H1 (cell line): ENCODE results near the gene TMCC1. TPM values are rescaled to one million over a fixed set of nuclear protein-coding genes. Genes with fewer than 3 reads are reported as not detected.

Experiments used
- CTCF ChIA-PET: fragments of 300-600 bp; sonication (Branson Sonifier 250); formaldehyde crosslinking; loops from one replicate; lab custom pipeline; 2021; ENCODE audit not compliant: partially characterized antibody; lab: Charles Lee
- POLR2A ChIA-PET: fragments of 300-600 bp; sonication (Branson Sonifier 250); formaldehyde crosslinking; loops from one replicate; lab custom pipeline; 2021; ENCODE audit warnings: inconsistent platforms; ENCODE audit not compliant: partially characterized antibody; lab: Charles Lee
- DNase-seq, 2 experiments: peaks; one replicate each; pipeline versions ENCODE4 v3.0.0 to v3.0.0-alpha.2; 2010 to 2022; ENCODE audit warnings: low spot score in 2 of 2, low read depth in 1 of 2, mixed read lengths in 1 of 2
- FAIRE-seq: peaks from 2 replicates; lab custom pipeline; 2011; peaks lifted over from hg19 to GRCh38; lab: Jason Lieb, UNC
- H2AFZ ChIP-seq: 2 replicates; pipeline ENCODE4 v1.8.1; 2012; ENCODE audit warnings: low read length, inconsistent platforms
- H2AK5ac ChIP-seq: 2 replicates; pipeline ENCODE4 v1.6.1; 2013; ENCODE audit warnings: low read depth, low read length
- H2BK120ac ChIP-seq: replicated peaks from 2 replicates; pipeline ENCODE3; 2013; ENCODE audit warnings: low read depth, low read length, inconsistent platforms
- H2BK12ac ChIP-seq: 2 replicates; pipeline ENCODE4 v1.6.1; 2013; ENCODE audit warnings: low read depth, low read length
- H2BK15ac ChIP-seq: 2 replicates; pipeline ENCODE4 v1.6.1; 2013; ENCODE audit warnings: low read length
- H2BK20ac ChIP-seq: 2 replicates; pipeline ENCODE4 v1.6.1; 2013; ENCODE audit warnings: low read length
- H2BK5ac ChIP-seq: 2 replicates; pipeline ENCODE4 v1.6.1; 2013; ENCODE audit warnings: low read depth, low read length
- H3K14ac ChIP-seq: 2 replicates; pipeline ENCODE4 v1.6.1; 2013; ENCODE audit warnings: inconsistent platforms; ENCODE audit not compliant: insufficient read length
- H3K18ac ChIP-seq: 2 replicates; pipeline ENCODE4 v1.6.1; 2013; ENCODE audit warnings: low read length; ENCODE audit errors: extremely low read depth
- H3K23ac ChIP-seq: 2 replicates; pipeline ENCODE4 v1.6.1; 2013; ENCODE audit warnings: inconsistent platforms; ENCODE audit not compliant: insufficient read length
- H3K23me2 ChIP-seq: 2 replicates; pipeline ENCODE4 v1.6.1; 2013; ENCODE audit warnings: low read depth, low read length
- H3K27ac ChIP-seq: 2 replicates; pipeline ENCODE4 v1.6.1; 2011; ENCODE audit warnings: low read depth, low read length, inconsistent platforms
- H3K27me3 ChIP-seq, 4 experiments: replicated peaks in 1 of 4; 1 replicate in 1 of 4; 2 replicates in 3 of 4; pipeline versions ENCODE4 v1.6.1 to v1.8.1; 2011 to 2013; ENCODE audit warnings: low read length in 3 of 4, mild to moderate bottlenecking in 3 of 4, inconsistent platforms in 2 of 4, mixed read lengths in 2 of 4, moderate library complexity in 1 of 4; ENCODE audit not compliant: control insufficient read depth in 3 of 4, insufficient read depth in 3 of 4; ENCODE audit errors: extremely low read depth in 1 of 4
- H3K36me3 ChIP-seq, 4 experiments: 2 replicates each; pipeline versions ENCODE4 v1.6.1 to v1.8.1; 2011 to 2013; ENCODE audit warnings: mild to moderate bottlenecking in 4 of 4, low read length in 3 of 4, moderate library complexity in 2 of 4, control low read depth in 1 of 4, inconsistent platforms in 1 of 4; ENCODE audit not compliant: insufficient read depth in 4 of 4, control insufficient read depth in 2 of 4
- H3K4ac ChIP-seq: replicated peaks from 2 replicates; pipeline ENCODE3; 2013; ENCODE audit warnings: low read length, low read depth, mixed read lengths, inconsistent platforms; ENCODE audit not compliant: insufficient read length
- H3K4me1 ChIP-seq, 4 experiments: replicated peaks in 1 of 4; 1 replicate in 1 of 4; 2 replicates in 3 of 4; pipeline versions ENCODE4 v1.6.1 to v1.8.1; 2011 to 2013; ENCODE audit warnings: low read length in 3 of 4, inconsistent platforms in 2 of 4, mixed read lengths in 1 of 4; ENCODE audit not compliant: insufficient read depth in 4 of 4, control insufficient read depth in 3 of 4
- H3K4me2 ChIP-seq, 2 experiments: 2 replicates each; pipeline versions ENCODE4 v1.6.1 to v1.8.1; 2011 to 2013; ENCODE audit warnings: low read depth in 2 of 2, low read length in 2 of 2, control low read depth in 1 of 2, inconsistent platforms in 1 of 2, mild to moderate bottlenecking in 1 of 2; ENCODE audit not compliant: insufficient read depth in 1 of 2
- H3K4me3 ChIP-seq, 4 experiments: fragments of 200-600, 300-600 bp in 1 of 4; sonication (generic), shearing (Covaris generic), sonication (Bioruptor Twin) in 1 of 4; 2 replicates each; pipeline versions ENCODE4 v1.5.1 to v1.8.1; 2011 to 2016; ENCODE audit warnings: low read length in 4 of 4, low read depth in 3 of 4, control low read depth in 2 of 4, inconsistent platforms in 2 of 4, mild to moderate bottlenecking in 2 of 4, mixed read lengths in 1 of 4, moderate library complexity in 1 of 4; ENCODE audit not compliant: insufficient read depth in 2 of 4; ENCODE audit errors: extremely low read depth in 1 of 4
- H3K56ac ChIP-seq: replicated peaks from 2 replicates; pipeline ENCODE3; 2013; ENCODE audit warnings: low read depth, mild to moderate bottlenecking, mixed read lengths, low read length, inconsistent platforms; ENCODE audit not compliant: insufficient read length
- H3K79me1 ChIP-seq: 2 replicates; pipeline ENCODE4 v1.6.1; 2013; ENCODE audit warnings: low read depth, low read length, control low read depth
- H3K79me2 ChIP-seq, 2 experiments: 2 replicates each; pipeline versions ENCODE4 v1.6.1 to v1.8.1; 2012 to 2013; ENCODE audit warnings: low read length in 2 of 2, mild to moderate bottlenecking in 2 of 2, inconsistent platforms in 1 of 2; ENCODE audit not compliant: insufficient read depth in 2 of 2, control insufficient read depth in 1 of 2
- H3K9ac ChIP-seq, 4 experiments: replicated peaks in 1 of 4; 1 replicate in 1 of 4; 2 replicates in 3 of 4; pipeline versions ENCODE4 v1.6.1 to v1.8.1; 2011 to 2013; ENCODE audit warnings: low read depth in 3 of 4, low read length in 3 of 4, control low read depth in 2 of 4, mild to moderate bottlenecking in 2 of 4, moderate library complexity in 2 of 4, inconsistent platforms in 1 of 4; ENCODE audit errors: extremely low read depth in 1 of 4
- H3K9me3 ChIP-seq, 2 experiments: 2 replicates each; pipeline versions ENCODE4 v1.6.1 to v1.8.1; 2012 to 2013; ENCODE audit warnings: mild to moderate bottlenecking in 2 of 2, moderate library complexity in 2 of 2, control low read depth in 1 of 2, inconsistent platforms in 1 of 2, low read depth in 1 of 2, low read length in 1 of 2, mixed read lengths in 1 of 2; ENCODE audit not compliant: insufficient read depth in 2 of 2
- H4K20me1 ChIP-seq, 2 experiments: replicated peaks in 1 of 2; 2 replicates each; pipeline versions ENCODE3 to v1.8.1; 2011 to 2013; ENCODE audit warnings: inconsistent platforms in 2 of 2, low read length in 2 of 2, mild to moderate bottlenecking in 1 of 2; ENCODE audit not compliant: insufficient read depth in 2 of 2, control insufficient read depth in 1 of 2
- H4K5ac ChIP-seq: 2 replicates; pipeline ENCODE4 v1.6.1; 2013; ENCODE audit warnings: low read length, low read depth, mixed read lengths, inconsistent platforms; ENCODE audit not compliant: insufficient read length
- H4K8ac ChIP-seq: 2 replicates; pipeline ENCODE4 v1.8.0; 2013; ENCODE audit warnings: mild to moderate bottlenecking, moderate library complexity, low read length, inconsistent platforms; ENCODE audit not compliant: insufficient read depth; ENCODE audit errors: extremely low read depth
- H4K91ac ChIP-seq: replicated peaks from 2 replicates; pipeline ENCODE3; 2013; ENCODE audit warnings: low read length, mixed read lengths, inconsistent platforms; ENCODE audit not compliant: insufficient read length
- ASH2L ChIP-seq: fragments of 200-600, 300-600 bp; sonication (generic); IDR thresholded peaks from one replicate; pipeline ENCODE4 v1.7.1; 2017; ENCODE audit warnings: low read length
- CBX8 ChIP-seq: fragments of 300-800, 300-1000 bp; sonication (generic); IDR thresholded peaks from 2 replicates; pipeline ENCODE4 v1.7.1; 2016; ENCODE audit warnings: low read depth, low read length, borderline replicate concordance
- CEBPB ChIP-seq: IDR thresholded peaks from 2 replicates; pipeline ENCODE4 v1.6.1; 2012; ENCODE audit warnings: low read depth, low read length
- KDM4A ChIP-seq: IDR thresholded peaks from one replicate; pipeline ENCODE4 v1.7.1; 2012; ENCODE audit warnings: low read depth, mild to moderate bottlenecking, moderate library complexity, low read length, inconsistent platforms; ENCODE audit not compliant: severe bottlenecking
- POU5F1 ChIP-seq: IDR thresholded peaks from 2 replicates; pipeline ENCODE4 v1.6.1; 2011; ENCODE audit warnings: low read depth, mild to moderate bottlenecking, low read length, moderate library complexity
- SP2 ChIP-seq: IDR thresholded peaks from 2 replicates; pipeline ENCODE4 v1.6.1; 2012; ENCODE audit warnings: mild to moderate bottlenecking, low read length, inconsistent platforms
- TBP ChIP-seq: IDR thresholded peaks from 2 replicates; pipeline ENCODE4 v1.6.1; 2011; ENCODE audit warnings: low read depth, low read length, improper control_type of control experiment
- USF2 ChIP-seq: IDR thresholded peaks from 2 replicates; pipeline ENCODE4 v1.6.1; 2011; ENCODE audit warnings: low read length, improper control_type of control experiment
- WGBS, 2 experiments: shearing (Covaris generic) in 1 of 2; methylation state at CpG; one replicate each; pipeline versions ENCODE4 v1.1.6 to v1.1.7; 2013 to 2015; ENCODE audit warnings: low lambda C conversion rate in 2 of 2, mixed read lengths in 2 of 2, inconsistent platforms in 1 of 2, low coverage in 1 of 2, missing lambda C conversion rate in 1 of 2; ENCODE audit not compliant: insufficient replicate concordance in 2 of 2, insufficient coverage in 1 of 2, insufficient read length in 1 of 2; ENCODE audit errors: extremely low coverage in 1 of 2, missing lambda C conversion rate in 1 of 2; 5-methylcytosine and 5-hydroxymethylcytosine counted together
- polyA plus RNA-seq, 7 experiments: library from polyadenylated mRNA; depleted of rRNA in 3 of 7; stranded (reverse) in 5 of 7; unstranded in 2 of 7; fragments of >200 nt in 5 of 7; fragments of 200-250 nt in 2 of 7; gene quantifications; 1 replicate in 5 of 7; 2 replicates in 1 of 7; 4 replicates in 1 of 7; pipeline versions ENCODE4 v1.2.1 to v1.2.3, GENCODE V29; 2011 to 2013; ENCODE audit warnings: missing spikeins in 2 of 7, mixed read lengths in 2 of 7
- total RNA-seq: library from RNA; stranded (reverse); fragmentation: NEBNext Ultra II Directional; extraction: Animal tissue kit (Norgen Biotek cat#: 25700); gene quantifications from 2 replicates; pipeline ENCODE4 v1.2.1, GENCODE V29; 2021

Gene TMCC1
- total and polyA plus RNA-seq, 2 of the 8 experiments (the other 6 are each of a cell fraction or from before 2014, with no cell fraction given) = 10.4 to 27.1 TPM

GRCh38 chr3:129913618-129914017 lies 20.1 kb upstream of the TMCC1 start:
- H3K4ac ChIP-seq = no peak overlapping the region
- no peak overlapping the region for H3K27ac ChIP-seq
- no peaks in the 10 kb centered on the region for H3K79me1 ChIP-seq
- H4K20me1 ChIP-seq = no peaks in the 10 kb centered on the region
- H2BK12ac ChIP-seq = no peak overlapping the region
- H4K5ac ChIP-seq = no peak overlapping the region
- no peak overlapping the region for H4K91ac ChIP-seq
- ChIA-PET POLR2A (no interaction called here), CTCF (interaction anchor here (0.9 kb wide), 1 partner anchor 423 kb away, joined by 3 read pairs; no protein-coding TSS in a partner anchor)
- no peaks in the 10 kb centered on the region for H3K4me1 ChIP-seq
- H3K23me2 ChIP-seq = no peaks in the 10 kb centered on the region
- H4K8ac ChIP-seq = no peak overlapping the region
- no peak overlapping the region for H2BK20ac ChIP-seq
- no peaks in the 10 kb centered on the region for H3K27me3 ChIP-seq
- 83% methylated on average over 3 of the region's 3 CpGs; no CpG with 5 or more reads in 1 of the 2 experiments for WGBS, 2 experiments
- no peak overlapping the region for H2BK15ac ChIP-seq
- no peak for DNase-seq
- H3K9ac ChIP-seq = no peak overlapping the region
- no peaks in the 10 kb centered on the region for H3K79me2 ChIP-seq
- H3K4me2 ChIP-seq = no peak overlapping the region
- no peak for FAIRE-seq
- H2AFZ ChIP-seq = no peak overlapping the region
- no peak overlapping the region for H3K14ac ChIP-seq
- peaks cover 0 to under 1% of the 10 kb centered on the region in 2 experiments; a peak in 1 of 4 replicates for H3K9me3 ChIP-seq
- H2AK5ac ChIP-seq = no peak overlapping the region
- H3K36me3 ChIP-seq = no peaks in the 10 kb centered on the region
- H2BK120ac ChIP-seq = no peak overlapping the region
- no peak overlapping the region for H2BK5ac ChIP-seq
- H3K56ac ChIP-seq = no peak overlapping the region
- no peak overlapping the region for H3K18ac ChIP-seq
- H3K23ac ChIP-seq = no peak overlapping the region
- no peak overlapping the region for H3K4me3 ChIP-seq
- no peak for TF ChIP-seq TBP
- TF ChIP-seq CBX8 = no peak
- TF ChIP-seq KDM4A = no peak
- TF ChIP-seq POU5F1 = no peak
- no peak for TF ChIP-seq USF2
- no peak for TF ChIP-seq CEBPB
- TF ChIP-seq ASH2L = no peak
- TF ChIP-seq SP2 = no peak
